VCaP (cell line): ENCODE measurements around the gene TBC1D10B.

Experiments
- H3K27ac ChIP-seq: fragments of 450-650 bp; 2 replicates; pipeline ENCODE4 v1.5.1; 2017
- CTCF ChIP-seq: fragments of 450-650 bp; conservative IDR thresholded peaks from 2 replicates; pipeline ENCODE4 v1.5.1; 2017; ENCODE audit warnings: mild to moderate bottlenecking, moderate library complexity

The TBC1D10B gene

GRCh38 chr16:30355144-30355953 is 14.9 kb downstream of the TBC1D10B start, which contains the start of gene CD2BP2:
CD2BP2 (minus strand) TSS chr16:30355308; CDS start chr16:30354681, 627 bp downstream.
- no peak for TF ChIP-seq CTCF
- peak within 1 kb of the TSS; percentile 78 for H3K27ac ChIP-seq

GRCh38 chr16:30354423-30355143 is 15.7 kb downstream of the TBC1D10B start:
- no peak for TF ChIP-seq CTCF
- peak overlapping the region; percentile 78 for H3K27ac ChIP-seq

DNA sequence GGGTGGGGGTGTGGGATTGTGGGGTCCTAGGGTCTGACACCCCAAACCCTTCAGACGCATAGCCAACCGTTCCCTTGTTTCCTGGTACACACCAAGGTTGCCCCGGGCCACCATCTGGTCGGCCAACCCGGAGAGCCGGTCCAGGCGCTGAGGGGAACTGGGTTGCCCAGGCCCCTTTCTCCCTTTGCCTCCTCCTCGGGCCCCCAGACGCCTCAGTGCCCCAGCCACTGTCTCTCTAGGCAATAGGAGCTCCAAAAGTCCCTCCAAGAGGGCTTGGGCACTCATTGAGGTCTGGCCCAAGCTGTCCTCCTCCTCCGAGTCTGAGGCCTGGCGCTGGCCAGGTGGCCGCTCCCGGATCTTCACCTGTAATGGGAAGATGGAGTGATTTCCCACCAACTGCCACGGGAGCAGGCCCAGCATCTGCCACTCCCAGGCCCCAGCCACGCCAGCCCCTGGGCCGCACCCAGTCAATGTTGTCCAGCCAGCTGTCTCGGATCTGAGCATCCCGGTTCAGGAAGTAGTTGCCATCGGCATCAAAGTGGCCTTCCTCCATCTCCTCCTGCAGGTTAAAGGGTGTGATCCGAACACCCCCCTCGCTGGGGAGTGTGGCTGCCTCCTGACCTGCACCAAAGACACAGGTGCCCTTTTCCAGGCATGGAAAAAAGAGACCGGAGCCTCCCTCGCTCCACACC is 16.7 kb downstream of the TBC1D10B start:
- no peak overlapping the region for H3K27ac ChIP-seq
- TF ChIP-seq CTCF: no peak

- H3K27ac ChIP-seq: no peak overlapping the region
- no peak for TF ChIP-seq CTCF
Measured at GRCh38 chr16:30352488-30353401, 17.5 kb downstream of the TBC1D10B start.

- no peak for TF ChIP-seq CTCF
- H3K27ac ChIP-seq: no peak overlapping the region
Measured at GRCh38 chr16:30351586-30352419, 18.5 kb downstream of the TBC1D10B start.

DNA sequence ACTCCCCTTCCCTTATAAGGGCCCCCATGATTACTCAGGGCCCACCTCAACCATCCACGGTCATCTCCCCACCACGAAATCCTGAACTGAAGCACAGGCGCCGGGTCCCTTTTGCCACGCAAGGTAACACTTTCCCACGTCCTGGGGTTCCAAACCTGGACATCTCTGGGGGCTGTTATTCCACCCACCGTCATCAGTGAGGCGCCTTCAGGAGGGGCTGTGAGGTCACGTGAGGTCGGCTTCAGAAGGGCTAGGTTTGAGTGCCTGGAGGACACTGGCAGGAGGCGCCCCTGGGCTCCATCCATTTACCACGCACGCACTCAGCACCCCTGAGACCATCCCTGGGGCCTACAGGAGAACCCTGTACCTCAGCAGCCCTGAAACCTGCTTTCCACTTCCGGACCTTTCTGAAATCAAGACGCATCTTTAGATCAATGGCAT is 19.3 kb downstream of the TBC1D10B start:
- H3K27ac ChIP-seq: no peak overlapping the region
- no peak for TF ChIP-seq CTCF
